Measurements from ENCODE around the gene LCORL. TPM values are rescaled to one million over a fixed set of nuclear protein-coding genes. Genes with fewer than 3 reads are reported as not detected.
A peak's percentile ranks its signal among the peaks of the same experiment; 100 is the strongest.
"Not testable (repeated sequence)": the region's sequence is repeated elsewhere in the genome, so short reads cannot be mapped to it uniquely, and the experiment has no call there.

The LCORL gene
- total RNA-seq, 2 experiments from 2014 or later: 6.7 to 8.0 TPM

GRCh38 chr4:18042012-18042411 is 20.5 kb upstream of the LCORL start:
- no peaks in the 10 kb centered on the region for H3K9me3 Mint-ChIP-seq (ENCODE audit: low read depth)
- POLR2A ChIA-PET: no interaction called here
- no peak overlapping the region for H3K27ac Mint-ChIP-seq
- H3K36me3 Mint-ChIP-seq (ENCODE audit: low read depth): no peaks in the 10 kb centered on the region
- DNase-seq: no peak
- intact Hi-C loops (cut with DNase I, micrococcal nuclease): no loop called here
- CTCF ChIA-PET: interaction anchor here (1.1 kb wide), 1 partner anchor 49 kb away, joined by 3 read pairs; no protein-coding TSS in a partner anchor
- no peaks in the 10 kb centered on the region for H3K4me1 Mint-ChIP-seq
- no peak overlapping the region for H3K4me3 Mint-ChIP-seq
- ATAC-seq: no peak
- peaks cover 17% of the 10 kb centered on the region for H3K27me3 Mint-ChIP-seq

GRCh38 chr4:18041114-18041513 is 19.6 kb upstream of the LCORL start:
- Mint-ChIP-seq H3K9me3 (ENCODE audit: low read depth) (no peaks in the 10 kb centered on the region), H3K36me3 (ENCODE audit: low read depth) (no peaks in the 10 kb centered on the region), H3K4me3 (no peak overlapping the region), H3K27ac (no peak overlapping the region), H3K4me1 (no peaks in the 10 kb centered on the region), H3K27me3 (peaks cover 20% of the 10 kb centered on the region)
- no peak for ATAC-seq
- ChIA-PET POLR2A (no interaction called here), CTCF (interaction anchor here (0.7 to 0.8 kb wide), 3 partner anchors 22 to 301 kb away, joined by 3 read pairs; no protein-coding TSS in a partner anchor)
- intact Hi-C loops (cut with DNase I, micrococcal nuclease): no loop called here
- DNase-seq: no peak

GRCh38 chr4:18039113-18039512 is 17.6 kb upstream of the LCORL start:
- no peaks in the 10 kb centered on the region for H3K4me1 Mint-ChIP-seq
- no peak overlapping the region for H3K27ac Mint-ChIP-seq
- intact Hi-C loops (cut with DNase I, micrococcal nuclease): no loop called here
- ATAC-seq (no peak), DNase-seq (no peak)
- ChIA-PET CTCF (interaction anchor here (0.7 kb wide), 1 partner anchor 241 kb away, joined by 3 read pairs; no protein-coding TSS in a partner anchor), POLR2A (no interaction called here)
- H3K4me3 Mint-ChIP-seq: no peak overlapping the region
- peaks cover 30% of the 10 kb centered on the region for H3K27me3 Mint-ChIP-seq
- no peaks in the 10 kb centered on the region for H3K36me3 Mint-ChIP-seq (ENCODE audit: low read depth)
- H3K9me3 Mint-ChIP-seq (ENCODE audit: low read depth): no peaks in the 10 kb centered on the region

- H3K9me3 Mint-ChIP-seq (ENCODE audit: low read depth); DNase-seq; H3K27ac Mint-ChIP-seq; H3K36me3 Mint-ChIP-seq (ENCODE audit: low read depth); H3K4me1 Mint-ChIP-seq; ATAC-seq; POLR2A ChIA-PET; H3K4me3 Mint-ChIP-seq; intact Hi-C loops (cut with DNase I, micrococcal nuclease): not testable (repeated sequence)
- CTCF ChIA-PET: interaction anchor here (0.8 kb wide), 1 partner anchor 9 kb away, joined by 3 read pairs; no protein-coding TSS in a partner anchor
- peaks cover 40% of the 10 kb centered on the region for H3K27me3 Mint-ChIP-seq
These were observed 14.8 kb upstream of the LCORL start for GRCh38 chr4:18036369-18036768.

GRCh38 chr4:18034099-18034498 is 12.5 kb upstream of the LCORL start:
- intact Hi-C loops (cut with DNase I, micrococcal nuclease): no loop called here
- peaks cover 45% of the 10 kb centered on the region for H3K27me3 Mint-ChIP-seq
- DNase-seq (no peak), ATAC-seq (no peak)
- H3K4me3 Mint-ChIP-seq: no peak overlapping the region
- POLR2A ChIA-PET: no interaction called here
- no peaks in the 10 kb centered on the region for H3K9me3 Mint-ChIP-seq (ENCODE audit: low read depth)
- CTCF ChIA-PET: no interaction called here
- H3K27ac Mint-ChIP-seq: no peak overlapping the region
- no peaks in the 10 kb centered on the region for H3K4me1 Mint-ChIP-seq
- H3K36me3 Mint-ChIP-seq (ENCODE audit: low read depth): no peaks in the 10 kb centered on the region

GRCh38 chr4:18033111-18034085 is 11.8 kb upstream of the LCORL start:
- ATAC-seq: no peak
- CTCF ChIA-PET: no interaction called here
- DNase-seq: no peak
- Mint-ChIP-seq H3K27me3 (peaks cover 49% of the 10 kb centered on the region), H3K36me3 (ENCODE audit: low read depth) (no peaks in the 10 kb centered on the region), H3K4me3 (no peak overlapping the region), H3K27ac (no peak overlapping the region), H3K4me1 (no peaks in the 10 kb centered on the region), H3K9me3 (ENCODE audit: low read depth) (no peaks in the 10 kb centered on the region)
- intact Hi-C loops (cut with DNase I, micrococcal nuclease): no loop called here
- POLR2A ChIA-PET: no interaction called here

GRCh38 chr4:18025288-18025687 is 3.7 kb upstream of the LCORL start:
- CTCF ChIA-PET: no interaction called here
- ATAC-seq: no peak
- no peaks in the 10 kb centered on the region for H3K36me3 Mint-ChIP-seq (ENCODE audit: low read depth)
- H3K27me3 Mint-ChIP-seq: peaks cover 31% of the 10 kb centered on the region
- no peak overlapping the region for H3K27ac Mint-ChIP-seq
- no peak overlapping the region for H3K4me3 Mint-ChIP-seq
- intact Hi-C loops (cut with DNase I, micrococcal nuclease): no loop called here
- peaks cover 5% of the 10 kb centered on the region for H3K4me1 Mint-ChIP-seq
- POLR2A ChIA-PET: interaction anchor here (0.7 kb wide), 1 partner anchor 18 kb away, joined by 3 read pairs; no protein-coding TSS in a partner anchor
- no peaks in the 10 kb centered on the region for H3K9me3 Mint-ChIP-seq (ENCODE audit: low read depth)
- no peak for DNase-seq

- Mint-ChIP-seq H3K4me3 (peak overlapping the region; percentile 83), H3K4me1 (peaks cover 13% of the 10 kb centered on the region), H3K9me3 (ENCODE audit: low read depth) (no peaks in the 10 kb centered on the region), H3K36me3 (ENCODE audit: low read depth) (no peaks in the 10 kb centered on the region), H3K27ac (no peak overlapping the region), H3K27me3 (peaks cover 25% of the 10 kb centered on the region)
- ChIA-PET CTCF (interaction anchor here (0.6 kb wide), 1 partner anchor 53 kb away, joined by 3 read pairs; no protein-coding TSS in a partner anchor), POLR2A (interaction anchor here (0.5 to 0.6 kb wide), 2 partner anchors 148 to 206 kb away, joined by 3 to 6 read pairs; no protein-coding TSS in a partner anchor)
- intact Hi-C loops (cut with DNase I, micrococcal nuclease): loop anchor here (1.0 to 5.0 kb wide), 5 partner anchors 35 to 1795 kb away; partner anchors contain the start of genes DCAF16 (in 2 of the 2), LAP3 (in 2 of the 2), NCAPG (in 2 of the 2) and QDPR (in 2 of the 2)
- DNase-seq (no peak), ATAC-seq (no peak)
These were observed 1.1 kb upstream of the LCORL start for GRCh38 chr4:18022572-18023050.

GRCh38 chr4:18021470-18021719 is 160 bp downstream of the LCORL start:
- CTCF ChIA-PET: no interaction called here
- H3K27me3 Mint-ChIP-seq: peaks cover 22% of the 10 kb centered on the region

GRCh38 chr4:18020671-18021469 is 685 bp downstream of the LCORL start:
- POLR2A ChIA-PET: interaction anchor here (0.7 kb wide), 2 partner anchors 211 to 213 kb away, joined by 3 read pairs; partner anchors contain the start of gene DCAF16
- peak overlapping the region; percentile 98 for H3K4me3 Mint-ChIP-seq
- peaks cover 13% of the 10 kb centered on the region for H3K4me1 Mint-ChIP-seq
- H3K27ac Mint-ChIP-seq: peak overlapping the region; percentile 91
- H3K27me3 Mint-ChIP-seq: peaks cover 22% of the 10 kb centered on the region
- no peaks in the 10 kb centered on the region for H3K9me3 Mint-ChIP-seq (ENCODE audit: low read depth)
- H3K36me3 Mint-ChIP-seq (ENCODE audit: low read depth): no peaks in the 10 kb centered on the region
- CTCF ChIA-PET: no interaction called here
- ATAC-seq (no peak), DNase-seq (peak; percentile 60)
- intact Hi-C loops (cut with DNase I, micrococcal nuclease): loop anchor here (1.0 to 5.0 kb wide), 3 partner anchors 407 to 1794 kb away; partner anchors contain the start of genes QDPR (in 2 of the 2), MED28 (in 1 of the 2) and TAPT1 (in 1 of the 2)

More at GRCh38 chr4:18021470-18021719, 160 bp downstream of the LCORL start:
- DNase-seq: no peak
- no peak for ATAC-seq
- no peaks in the 10 kb centered on the region for H3K36me3 Mint-ChIP-seq (ENCODE audit: low read depth)
- intact Hi-C loops (cut with DNase I, micrococcal nuclease): loop anchor here (1.0 to 5.0 kb wide), 3 partner anchors 407 to 1794 kb away; partner anchors contain the start of genes QDPR (in 2 of the 2), MED28 (in 1 of the 2) and TAPT1 (in 1 of the 2)
- peak overlapping the region; percentile 42 for H3K27ac Mint-ChIP-seq
- POLR2A ChIA-PET: interaction anchor here (0.7 kb wide), 1 partner anchor 211 kb away, joined by 3 read pairs; the partner anchor contains the start of gene DCAF16
- no peaks in the 10 kb centered on the region for H3K9me3 Mint-ChIP-seq (ENCODE audit: low read depth)
- peak overlapping the region; percentile 83 for H3K4me3 Mint-ChIP-seq
- peaks cover 13% of the 10 kb centered on the region for H3K4me1 Mint-ChIP-seq

- Mint-ChIP-seq H3K9me3 (ENCODE audit: low read depth) (no peaks in the 10 kb centered on the region), H3K4me3 (peak overlapping the region; percentile 98), H3K36me3 (ENCODE audit: low read depth) (no peaks in the 10 kb centered on the region), H3K27ac (peak overlapping the region; percentile 91), H3K27me3 (peaks cover 20% of the 10 kb centered on the region), H3K4me1 (peaks cover 13% of the 10 kb centered on the region)
- ChIA-PET CTCF (no interaction called here), POLR2A (interaction anchor here (0.7 kb wide), 1 partner anchor 213 kb away, joined by 3 read pairs; no protein-coding TSS in a partner anchor)
- DNase-seq (peak; percentile 49), ATAC-seq (no peak)
- intact Hi-C loops (cut with DNase I, micrococcal nuclease): loop anchor here (5.0 kb wide), 2 partner anchors 508 to 1793 kb away; partner anchors contain the start of genes QDPR (in 2 of the 2) and TAPT1 (in 1 of the 2)
These were observed 1.3 kb downstream of the LCORL start for GRCh38 chr4:18020145-18020670.

Data from activated CD4-positive, alpha-beta T cell treated with anti-CD3 and anti-CD28 coated beads for 36 hours (primary cell).